GM19455 (cell line): Measurements from ENCODE around the gene SRSF4.

Experiments
- ATAC-seq: cut with Tn5 transposase; IDR thresholded peaks from one replicate; pipeline ENCODE4 v1.9.1; 2021; ENCODE audit not compliant: unreplicated experiment

Gene SRSF4

GRCh38 chr1:29201595-29202051 lies 19.9 kb upstream of the SRSF4 start:
- no peak for ATAC-seq

- ATAC-seq: no peak
Observed at GRCh38 chr1:29200906-29201594, 19.4 kb upstream of the SRSF4 start.

GRCh38 chr1:29197993-29198392 lies 16.3 kb upstream of the SRSF4 start:
- ATAC-seq: no peak

GRCh38 chr1:29197590-29197924 lies 15.9 kb upstream of the SRSF4 start:
- ATAC-seq: no peak

- ATAC-seq: no peak
Observed at GRCh38 chr1:29196863-29197589, 15.3 kb upstream of the SRSF4 start.

GRCh38 chr1:29195881-29196291 lies 14.2 kb upstream of the SRSF4 start:
- no peak for ATAC-seq

GRCh38 chr1:29193879-29194455 lies 12.3 kb upstream of the SRSF4 start:
- ATAC-seq: no peak

- no peak for ATAC-seq
Observed at GRCh38 chr1:29190718-29191117, 9.0 kb upstream of the SRSF4 start.

GRCh38 chr1:29186707-29187106 lies 5.0 kb upstream of the SRSF4 start:
- no peak for ATAC-seq

GRCh38 chr1:29186252-29186651 lies 4.6 kb upstream of the SRSF4 start:
- no peak for ATAC-seq

- ATAC-seq: no peak
Observed at GRCh38 chr1:29183287-29183686, 1.6 kb upstream of the SRSF4 start.

GRCh38 chr1:29180497-29181412 lies 945 bp downstream of the SRSF4 start:
- no peak for ATAC-seq

- no peak for ATAC-seq
Observed at GRCh38 chr1:29179641-29180184, 2.0 kb downstream of the SRSF4 start.

- ATAC-seq: no peak
Observed at GRCh38 chr1:29177022-29177705, 4.5 kb downstream of the SRSF4 start.

GRCh38 chr1:29176576-29176975 lies 5.1 kb downstream of the SRSF4 start:
- ATAC-seq: no peak

- ATAC-seq: no peak
Observed at GRCh38 chr1:29172415-29172939, 9.2 kb downstream of the SRSF4 start.

- ATAC-seq: no peak
Observed at GRCh38 chr1:29171521-29171920, 10.2 kb downstream of the SRSF4 start.

- ATAC-seq: no peak
Observed at GRCh38 chr1:29171089-29171488, 10.6 kb downstream of the SRSF4 start.

GRCh38 chr1:29169976-29170375 lies 11.7 kb downstream of the SRSF4 start:
- ATAC-seq: no peak

- ATAC-seq: no peak
Observed at GRCh38 chr1:29167904-29168303, 13.8 kb downstream of the SRSF4 start.
